Fibroblast of pulmonary artery (primary cell): ENCODE measurements around the gene COTL1.
A peak's percentile ranks its signal among the peaks of the same experiment; 100 is the strongest.

Experiments
- DNase-seq: peaks from one replicate; pipeline ENCODE4 v3.0.0-alpha.2; 2010; ENCODE audit warnings: low read depth
- H3K4me3 ChIP-seq: replicated peaks from 2 replicates; pipeline ENCODE4 v1.5.1; 2011; ENCODE audit warnings: low read depth, mild to moderate bottlenecking, control low read depth, low read length, moderate library complexity
- CTCF ChIP-seq: IDR thresholded peaks from 2 replicates; pipeline ENCODE4 v1.5.1; 2011; ENCODE audit warnings: mild to moderate bottlenecking, control low read depth, low read length, inconsistent platforms; ENCODE audit errors: missing control alignments

COTL1 gene

GRCh38 chr16:84596161-84596560 is 21.7 kb downstream of the COTL1 start:
- H3K4me3 ChIP-seq: no peak overlapping the region
- no peak for DNase-seq
- TF ChIP-seq CTCF: no peak

DNA sequence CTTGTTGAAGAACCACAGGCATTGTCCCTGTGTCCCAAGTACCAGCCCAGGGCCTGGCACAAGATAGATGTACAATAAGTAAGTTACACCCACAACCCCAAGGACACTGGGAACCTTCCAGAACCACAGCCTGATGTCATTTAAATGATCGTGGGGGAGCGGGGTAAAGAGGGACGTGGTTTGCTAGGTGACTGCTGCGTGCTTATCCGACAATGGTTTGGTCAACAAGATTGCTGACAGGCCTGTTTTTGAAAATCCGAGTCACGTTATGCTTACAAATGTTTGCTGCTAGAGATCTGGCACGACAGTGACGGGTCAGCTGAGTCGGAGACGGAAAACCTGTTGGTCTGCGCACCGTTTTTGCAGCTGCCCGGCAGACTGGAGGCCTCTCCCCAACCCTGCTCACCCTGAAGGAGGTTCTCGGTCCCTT is 22.8 kb downstream of the COTL1 start:
- DNase-seq: no peak
- no peak overlapping the region for H3K4me3 ChIP-seq
- no peak for TF ChIP-seq CTCF

- H3K4me3 ChIP-seq: no peak overlapping the region
- no peak for TF ChIP-seq CTCF
Observed at GRCh38 chr16:84594725-84595038, 23.2 kb downstream of the COTL1 start.

DNA sequence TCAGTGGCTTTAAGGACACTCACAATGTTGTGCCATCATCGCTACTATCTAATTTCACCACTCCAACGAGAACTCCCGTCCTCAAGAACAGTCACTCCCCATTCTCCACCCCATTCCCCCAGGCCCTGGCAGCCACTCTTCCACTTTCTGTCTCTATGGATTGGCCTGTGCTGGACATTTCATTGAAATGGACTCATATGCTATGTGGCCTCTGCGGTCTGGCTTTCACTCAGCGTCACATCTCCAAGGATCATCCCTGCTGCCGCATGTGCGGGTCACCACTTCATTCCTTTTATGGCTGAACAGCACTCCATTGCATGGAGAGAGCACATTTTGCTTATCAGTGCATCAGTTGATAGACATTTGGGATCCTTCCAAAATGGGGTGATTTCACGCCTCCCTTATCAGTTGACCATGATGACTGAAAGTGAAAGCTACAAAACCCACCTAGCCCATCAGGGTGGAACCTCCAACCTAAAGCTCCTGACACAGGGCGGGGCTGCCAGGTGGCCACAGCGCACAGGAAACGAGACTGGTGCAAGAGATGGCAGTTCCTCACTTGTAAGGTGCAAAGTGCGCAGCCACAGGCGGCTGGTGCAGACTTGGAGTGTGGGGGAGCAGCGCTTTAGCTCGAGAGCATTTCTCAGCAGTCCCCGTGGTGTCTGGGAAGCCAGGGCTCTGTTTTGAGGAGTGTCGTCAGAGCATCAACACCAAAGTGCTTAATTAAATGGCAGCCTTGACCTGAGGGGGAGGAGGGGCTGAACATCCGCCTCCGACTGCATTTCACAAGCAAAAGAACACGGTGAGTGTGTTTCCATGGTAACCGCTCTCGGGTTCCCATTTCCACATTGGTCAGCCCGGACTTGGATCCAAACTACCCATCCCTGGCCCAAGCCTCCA is 23.8 kb downstream of the COTL1 start:
- TF ChIP-seq CTCF: no peak

More at GRCh38 chr16:84594725-84595038, 23.2 kb downstream of the COTL1 start:
- no peak for DNase-seq

DNA sequence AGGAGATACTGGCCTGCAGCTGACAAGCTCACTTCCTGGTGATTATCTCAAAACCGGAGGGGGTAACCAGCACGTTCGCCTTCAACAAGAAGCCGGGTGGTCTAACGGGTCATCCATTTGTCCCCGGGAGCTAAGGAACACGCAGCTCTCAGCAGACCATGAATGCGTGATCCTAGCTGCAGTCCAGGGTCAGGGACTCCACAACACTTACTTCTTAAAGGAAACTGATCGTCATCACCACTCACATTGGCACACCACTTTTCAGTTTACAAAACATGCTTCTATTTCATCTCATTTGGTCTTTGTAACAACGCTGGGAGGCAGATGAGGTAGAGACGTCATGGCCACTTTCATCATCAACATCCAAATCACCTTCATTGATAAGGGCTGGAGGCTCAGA is 25.2 kb downstream of the COTL1 start:
- H3K4me3 ChIP-seq: no peak overlapping the region
- no peak for TF ChIP-seq CTCF

More for the DNA sequence above, 23.8 kb downstream of the COTL1 start:
- DNase-seq: peak; percentile 71
- no peak overlapping the region for H3K4me3 ChIP-seq

GRCh38 chr16:84589975-84590719 is 27.7 kb downstream of the COTL1 start:
- no peak for TF ChIP-seq CTCF
- no peak for DNase-seq
- no peak overlapping the region for H3K4me3 ChIP-seq

More for the DNA sequence above, 25.2 kb downstream of the COTL1 start:
- DNase-seq: no peak
